HCT116 (cell line): ENCODE measurements around the gene KLK15. TPM values are rescaled to one million over a fixed set of nuclear protein-coding genes. Genes with fewer than 3 reads are reported as not detected.

Experiments used
- ATAC-seq: fragments of 200-7000 bp; cut with Tn5 transposase; 2 replicates; pipeline ENCODE4 v1.9.1; 2020; ENCODE audit warnings: mild to moderate bottlenecking, moderate library complexity
- BruUV-seq: library from RNA; stranded (reverse); fragments of 400-500 nt; replicated peaks from 2 replicates; lab custom pipeline; 2021; lab: Mats Ljungman, UMichigan
- CTCF ChIA-PET: fragments of 300-600 bp; sonication (Branson Sonifier 250); formaldehyde crosslinking; loops from one replicate; lab custom pipeline; 2021; ENCODE audit warnings: antibody characterized with exemption; lab: Charles Lee
- POLR2A ChIA-PET: fragments of 300-600, 350-600 bp; sonication (Branson Sonifier 250); formaldehyde crosslinking; loops from one replicate; lab custom pipeline; 2021; ENCODE audit warnings: antibody characterized with exemption; lab: Charles Lee
- RAD21 ChIA-PET, 2 experiments: fragments of 300-600 bp; sonication (Branson Sonifier 250); formaldehyde crosslinking; loops; one replicate each; lab custom pipeline; 2023; ENCODE audit warnings: low total read pairs in 2 of 2; ENCODE audit not compliant: uncharacterized antibody in 2 of 2, unreplicated experiment in 2 of 2, low non-redundant PET in 1 of 2; lab: Charles Lee
- DNase-seq: peaks from one replicate; pipeline ENCODE4 v3.0.0-alpha.2; 2010; ENCODE audit warnings: low read depth, low spot score
- H2AFZ ChIP-seq: fragments of 200-600 bp; shearing (Covaris generic), sonication (generic); 2 replicates; pipeline ENCODE4 v1.6.1; 2017; ENCODE audit warnings: low read depth, mixed run types, mixed read lengths, antibody characterized with exemption, low read length; ENCODE audit not compliant: poor library complexity, severe bottlenecking
- H3K27ac ChIP-seq: 2 replicates; pipeline ENCODE4 v1.5.1; 2012; ENCODE audit warnings: low read depth, low read length
- H3K27me3 ChIP-seq: fragments of 200-600 bp; sonication (generic); 2 replicates; pipeline ENCODE4 v1.6.1; 2016; ENCODE audit warnings: mixed run types, low read length, mixed read lengths; ENCODE audit not compliant: insufficient read depth
- H3K36me3 ChIP-seq, 2 experiments: fragments of 200-500 bp in 1 of 2; fragments of 200-600 bp in 1 of 2; sonication (Bioruptor generic) in 1 of 2; sonication (generic) in 1 of 2; 2 replicates each; pipeline versions ENCODE4 v1.5.1 to v1.6.1; 2014 to 2016; ENCODE audit warnings: low read length in 2 of 2, inconsistent platforms in 1 of 2, mixed read lengths in 1 of 2, mixed run types in 1 of 2; ENCODE audit not compliant: insufficient read depth in 2 of 2, control insufficient read depth in 1 of 2
- H3K4me1 ChIP-seq, 2 experiments: fragments of 200-600 bp in 1 of 2; sonication (generic) in 1 of 2; 2 replicates each; pipeline versions ENCODE4 v1.5.1 to v1.6.1; 2012 to 2017; ENCODE audit warnings: low read length in 2 of 2, inconsistent platforms in 1 of 2, mild to moderate bottlenecking in 1 of 2, mixed read lengths in 1 of 2, mixed run types in 1 of 2, moderate library complexity in 1 of 2; ENCODE audit not compliant: insufficient read depth in 2 of 2, control insufficient read depth in 1 of 2
- H3K4me2 ChIP-seq: fragments of 200-600 bp; sonication (generic); 2 replicates; pipeline ENCODE4 v1.6.1; 2017; ENCODE audit warnings: mixed run types, low read length, mixed read lengths
- H3K4me3 ChIP-seq, 2 experiments: fragments of 200-600 bp in 1 of 2; sonication (generic) in 1 of 2; replicated peaks in 1 of 2; 2 replicates each; pipeline ENCODE4 v1.5.1; 2011 to 2016; ENCODE audit warnings: low read length in 2 of 2, control low read depth in 1 of 2, low read depth in 1 of 2, mild to moderate bottlenecking in 1 of 2, mixed read lengths in 1 of 2, mixed run types in 1 of 2
- H3K79me2 ChIP-seq: fragments of 200-600 bp; sonication (generic); 2 replicates; pipeline ENCODE4 v1.6.1; 2017; ENCODE audit warnings: mild to moderate bottlenecking, mixed run types, low read length, moderate library complexity, mixed read lengths; ENCODE audit not compliant: insufficient read depth
- H3K9ac ChIP-seq: fragments of 200-600 bp; sonication (generic); 2 replicates; pipeline ENCODE4 v1.6.1; 2016; ENCODE audit warnings: low read length, mixed read lengths
- H3K9me2 ChIP-seq: fragments of 200-600 bp; sonication (generic), shearing (Covaris generic); 2 replicates; pipeline ENCODE4 v1.6.1; 2017; ENCODE audit warnings: mixed run types, mild to moderate bottlenecking, moderate library complexity; ENCODE audit not compliant: insufficient read depth
- H3K9me3 ChIP-seq, 2 experiments: fragments of 200-500 bp in 1 of 2; fragments of 200-600 bp in 1 of 2; sonication (Bioruptor generic) in 1 of 2; sonication (generic) in 1 of 2; 2 replicates each; pipeline ENCODE4 v1.6.1; 2014 to 2017; ENCODE audit warnings: low read length in 2 of 2, mixed read lengths in 2 of 2, inconsistent platforms in 1 of 2, low read depth in 1 of 2, mild to moderate bottlenecking in 1 of 2, mixed run types in 1 of 2, moderate library complexity in 1 of 2; ENCODE audit not compliant: control insufficient read depth in 1 of 2, insufficient read depth in 1 of 2
- H4K20me1 ChIP-seq: fragments of 200-600 bp; sonication (generic), shearing (Covaris generic); 2 replicates; pipeline ENCODE4 v1.6.1; 2017; ENCODE audit warnings: mixed run types, mild to moderate bottlenecking, moderate library complexity; ENCODE audit not compliant: insufficient read depth
- ATF3 ChIP-seq: IDR thresholded peaks from 2 replicates; pipeline ENCODE4 v1.6.1; 2012
- CEBPB ChIP-seq: IDR thresholded peaks from 2 replicates; pipeline ENCODE4 v1.6.1; 2012; ENCODE audit warnings: low read depth
- CTCF ChIP-seq, 3 experiments: fragments of 200-600 bp in 1 of 3; sonication (generic) in 1 of 3; IDR thresholded peaks in 2 of 3; conservative IDR thresholded peaks in 1 of 3; 2 replicates each; pipeline ENCODE4 v1.5.1; 2012 to 2017; ENCODE audit warnings: low read depth in 2 of 3, low read length in 2 of 3, antibody characterized with exemption in 1 of 3, borderline replicate concordance in 1 of 3, control low read depth in 1 of 3, mild to moderate bottlenecking in 1 of 3, mixed read lengths in 1 of 3, mixed run types in 1 of 3, moderate library complexity in 1 of 3; ENCODE audit not compliant: insufficient read depth in 1 of 3
- ELF1 ChIP-seq: IDR thresholded peaks from 2 replicates; pipeline ENCODE4 v1.6.1; 2012; ENCODE audit warnings: low read depth, borderline replicate concordance
- EZH2 ChIP-seq: fragments of 200-600 bp; sonication (generic); IDR thresholded peaks from 2 replicates; pipeline ENCODE4 v1.6.1; 2017; ENCODE audit warnings: antibody characterized with exemption, mixed run types
- EZH2phosphoT487 ChIP-seq: fragments of 200-600 bp; IDR thresholded peaks from 2 replicates; pipeline ENCODE4 v1.6.1; 2018; ENCODE audit warnings: antibody characterized with exemption, borderline replicate concordance
- JUND ChIP-seq: IDR thresholded peaks from 2 replicates; pipeline ENCODE4 v1.6.1; 2012
- POLR2A ChIP-seq: IDR thresholded peaks from 2 replicates; pipeline ENCODE4 v1.7.0; 2011; ENCODE audit warnings: borderline replicate concordance; ENCODE audit not compliant: insufficient read depth, insufficient read length; ENCODE audit errors: extremely low read depth
- POLR2AphosphoS5 ChIP-seq: IDR thresholded peaks from 2 replicates; pipeline ENCODE4 v1.6.1; 2011; ENCODE audit warnings: mild to moderate bottlenecking, low read depth, low read length, moderate library complexity
- SIN3A ChIP-seq: IDR thresholded peaks from 2 replicates; pipeline ENCODE4 v1.6.1; 2012; ENCODE audit warnings: low read depth
- SP1 ChIP-seq: IDR thresholded peaks from 2 replicates; pipeline ENCODE4 v1.6.1; 2012; ENCODE audit warnings: low read depth
- SRF ChIP-seq: IDR thresholded peaks from 2 replicates; pipeline ENCODE4 v1.6.1; 2012; ENCODE audit warnings: low read depth
- TCF7L2 ChIP-seq: IDR thresholded peaks from 2 replicates; pipeline ENCODE4 v1.7.0; 2011; ENCODE audit warnings: borderline replicate concordance, inconsistent platforms; ENCODE audit not compliant: insufficient read depth, insufficient read length; ENCODE audit errors: extremely low read depth
- YY1 ChIP-seq: IDR thresholded peaks from 2 replicates; pipeline ENCODE4 v1.6.1; 2011; ENCODE audit warnings: low read length, low read depth, moderate library complexity, mild to moderate bottlenecking; ENCODE audit not compliant: insufficient replicate concordance; ENCODE audit errors: extremely low read depth
- ZFX ChIP-seq: fragments of 450-650 bp; IDR thresholded peaks from 2 replicates; pipeline ENCODE4 v1.6.1; 2017
- ZNF274 ChIP-seq: fragments of 200-500 bp; sonication (Bioruptor generic); IDR thresholded peaks from 2 replicates; pipeline ENCODE4 v1.6.1; 2014; ENCODE audit warnings: mild to moderate bottlenecking, low read depth, low read length, inconsistent platforms
- intact Hi-C: fragments of 100-400 bp; cut with micrococcal nuclease; formaldehyde crosslinking; loops from 2 replicates; pipeline ENCODE4 v1.10.0; 2022
- total RNA-seq: library from RNA; stranded (reverse); gene quantifications from one replicate; pipeline ENCODE4 v1.2.1, GENCODE V29; 2021; ENCODE audit not compliant: unreplicated experiment
- TF ChIP-seq, protein P1 (sequence below): IDR thresholded peaks from 2 replicates; pipeline ENCODE4 v1.6.1; 2012

The KLK15 gene
- total RNA-seq, 1 experiment from 2014 or later = not detected

GRCh38 chr19:50820086-50820485, 13.3 kb downstream of the KLK15 start (continued):
- no peak for TF ChIP-seq POLR2A
- TF ChIP-seq YY1 = no peak
- TF ChIP-seq ZNF274 = no peak
- TF ChIP-seq ZFX = no peak
- TF ChIP-seq TCF7L2 = no peak
- no peak for TF ChIP-seq ATF3
- no peak for TF ChIP-seq SIN3A
- no peak for TF ChIP-seq EZH2
- no peak for TF ChIP-seq SP1
- TF ChIP-seq ELF1 = no peak
- no peak for TF ChIP-seq POLR2AphosphoS5

GRCh38 chr19:50819636-50820035, 13.7 kb downstream of the KLK15 start:
- Histone ChIP-seq H3K9ac (no peak overlapping the region), H3K4me1 (peaks cover 24 to 52% of the 10 kb centered on the region in 2 experiments), H3K4me2 (no peak overlapping the region; the same call in 1 of the 2 replicates), H2AFZ (no peak overlapping the region), H4K20me1 (no peaks in the 10 kb centered on the region), H3K36me3 (no peaks in the 10 kb centered on the region), H3K9me3 (peaks cover 0 to 7% of the 10 kb centered on the region in 2 experiments; a peak in 1 of 4 replicates), H3K27me3 (no peaks in the 10 kb centered on the region), H3K79me2 (no peaks in the 10 kb centered on the region), H3K27ac (no peak overlapping the region), H3K4me3 (no peak overlapping the region), H3K9me2 (no peaks in the 10 kb centered on the region)
- no peak for ATAC-seq
- RAD21 ChIA-PET = no interaction called here
- POLR2A ChIA-PET = interaction anchor here (0.6 to 1.8 kb wide), 2 partner anchors 15 to 176 kb away, joined by 4 to 12 read pairs; no protein-coding TSS in a partner anchor
- intact Hi-C loops = no loop called here
- CTCF ChIA-PET = no interaction called here
- no peak for DNase-seq
- TF ChIP-seq SRF (no peak), JUND (no peak), EZH2 (no peak), EZH2phosphoT487 (no peak), CEBPB (no peak), SIN3A (no peak), ATF3 (no peak), ZFX (no peak), ZNF274 (no peak), CTCF (IDR thresholded peaks at IDR 0.05 in 2 of 3, conservative IDR thresholded peaks at IDR 0.05 in 1 of 3; ENCODE audit: borderline replicate concordance in 1 of 3, insufficient read depth in 1 of 3, low read depth in 2 of 3, low read length in 2 of 3) (no peak), SP1 (no peak)
- TF ChIP-seq, protein P1, sequence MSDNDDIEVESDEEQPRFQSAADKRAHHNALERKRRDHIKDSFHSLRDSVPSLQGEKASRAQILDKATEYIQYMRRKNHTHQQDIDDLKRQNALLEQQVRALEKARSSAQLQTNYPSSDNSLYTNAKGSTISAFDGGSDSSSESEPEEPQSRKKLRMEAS = no peak
- no TSS peak for BruUV-seq
